ENCODE data around the gene DECR2. TPM values are rescaled to one million over a fixed set of nuclear protein-coding genes. Genes with fewer than 3 reads are reported as not detected.

Gene DECR2
- total RNA-seq, 1 donor from 2014 or later, result 7.7 TPM

DNA sequence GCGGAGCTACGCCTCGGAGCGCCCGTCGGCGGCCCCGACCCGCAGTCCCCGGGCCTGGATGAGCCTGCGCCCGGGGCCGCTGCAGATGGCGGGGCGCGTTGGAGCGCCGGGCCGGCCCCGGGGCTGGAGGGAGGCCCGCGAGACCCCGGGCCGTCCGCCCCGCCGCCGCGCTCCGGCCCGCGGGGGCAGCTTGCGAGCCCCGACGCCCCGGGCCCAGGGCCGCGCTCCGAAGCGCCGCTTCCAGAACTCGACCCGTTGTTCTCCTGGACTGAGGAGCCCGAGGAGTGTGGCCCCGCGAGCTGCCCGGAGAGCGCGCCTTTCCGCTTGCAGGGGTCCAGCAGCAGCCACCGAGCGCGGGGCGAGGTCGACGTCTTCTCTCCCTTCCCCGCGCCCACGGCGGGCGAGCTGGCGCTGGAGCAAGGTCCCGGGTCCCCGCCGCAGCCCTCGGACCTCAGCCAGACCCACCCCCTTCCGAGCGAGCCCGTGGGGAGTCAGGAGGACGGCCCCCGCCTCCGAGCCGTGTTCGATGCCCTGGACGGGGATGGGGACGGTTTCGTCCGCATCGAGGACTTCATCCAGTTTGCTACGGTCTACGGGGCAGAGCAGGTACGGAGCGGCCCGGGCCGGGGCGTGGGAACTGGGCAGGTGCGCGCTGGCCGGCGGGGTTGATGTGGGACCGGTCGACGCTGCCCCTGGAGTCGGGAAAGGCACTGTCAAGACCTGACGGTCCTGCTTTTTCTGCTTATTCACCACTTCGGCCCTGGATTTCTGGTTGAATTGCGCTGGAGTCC lies 24.6 kb downstream of the DECR2 start:
- no peak for DNase-seq (ENCODE audit: low spot score in 2 of 2)
- FAIRE-seq, result no peak

DNA sequence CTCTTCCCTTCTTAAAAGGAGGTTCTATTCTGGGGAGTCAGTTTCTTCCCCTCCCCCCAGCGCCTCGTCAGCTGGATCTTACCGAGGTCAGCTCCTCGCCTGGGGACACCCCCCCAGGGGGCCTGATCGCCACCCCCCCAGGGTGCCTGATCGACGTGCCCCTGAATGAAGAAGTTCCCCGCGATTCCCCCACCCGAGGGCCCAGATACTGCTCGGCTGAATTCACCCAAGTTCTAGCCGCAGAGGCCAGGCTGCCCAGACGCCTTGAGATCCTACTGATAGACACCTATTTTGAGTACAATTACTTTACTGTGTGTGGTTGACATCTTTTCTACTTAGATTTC lies 25.2 kb downstream of the DECR2 start:
- FAIRE-seq (no peak), DNase-seq (ENCODE audit: low spot score in 2 of 2) (no peak)

DNA sequence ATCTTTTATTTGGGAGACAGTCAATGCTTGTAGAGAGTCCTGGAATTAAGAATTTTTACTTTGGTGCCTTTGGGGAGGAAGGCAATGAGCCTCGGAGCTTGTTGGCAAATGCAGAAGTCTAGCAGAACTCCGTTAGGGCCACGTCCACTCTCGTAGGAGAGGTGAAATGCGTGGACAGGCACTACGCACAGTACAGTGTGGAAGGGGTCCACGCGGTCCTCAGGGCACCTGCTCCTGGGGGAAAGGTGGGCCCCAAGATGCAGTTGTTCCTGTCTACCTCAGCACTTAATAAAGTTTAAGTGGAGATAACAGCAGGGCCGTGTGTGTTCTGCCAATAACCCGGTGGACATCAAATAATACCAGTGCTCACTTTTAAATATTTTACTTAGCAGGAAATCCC lies 25.6 kb downstream of the DECR2 start:
- DNase-seq (ENCODE audit: low spot score in 2 of 2) (no peak), FAIRE-seq (no peak)

- no peak for FAIRE-seq
These were observed 29.2 kb downstream of the DECR2 start for GRCh38 chr16:430904-431303.

GRCh38 chr16:440627-441026 lies 38.9 kb downstream of the DECR2 start:
- FAIRE-seq (no peak), DNase-seq (ENCODE audit: low spot score in 2 of 2) (no peak)

More at GRCh38 chr16:430904-431303, 29.2 kb downstream of the DECR2 start:
- no peak for DNase-seq (ENCODE audit: low spot score in 2 of 2)

GRCh38 chr16:441447-441846 lies 39.8 kb downstream of the DECR2 start:
- no peak for DNase-seq (ENCODE audit: low spot score in 2 of 2)
- no peak for FAIRE-seq

DNA sequence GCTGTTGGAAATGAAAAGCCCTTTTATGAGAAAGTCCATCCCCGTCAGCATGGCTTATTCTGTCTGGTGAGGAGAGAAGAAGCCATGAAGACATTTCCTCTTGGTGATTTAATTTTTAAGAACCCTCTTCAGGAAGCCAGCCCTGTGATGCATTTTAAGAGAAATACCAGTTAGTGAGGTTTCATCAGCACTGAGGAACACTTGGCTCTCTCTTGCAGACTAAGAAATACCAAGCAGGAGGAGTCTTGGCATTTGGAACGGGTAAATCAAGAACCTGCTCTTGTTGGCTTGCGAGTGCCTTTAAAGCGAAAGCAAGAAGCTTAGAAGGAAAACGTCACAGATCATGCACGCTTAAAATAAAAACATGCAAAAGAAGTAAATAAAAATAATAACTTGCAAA lies 41.3 kb downstream of the DECR2 start:
- DNase-seq (ENCODE audit: low spot score in 2 of 2), result no peak
- no peak for FAIRE-seq

GRCh38 chr16:444027-444426 lies 42.3 kb downstream of the DECR2 start:
- DNase-seq (ENCODE audit: low spot score in 2 of 2), result no peak
- no peak for FAIRE-seq

- FAIRE-seq (no peak), DNase-seq (ENCODE audit: low spot score in 2 of 2) (no peak)
These were observed 43.9 kb downstream of the DECR2 start for GRCh38 chr16:445566-445965.

GRCh38 chr16:450385-450784 lies 48.7 kb downstream of the DECR2 start:
- no peak for DNase-seq (ENCODE audit: low spot score in 2 of 2)
- FAIRE-seq, result no peak

- no peak for DNase-seq (ENCODE audit: low spot score in 2 of 2)
These were observed 49.3 kb downstream of the DECR2 start for GRCh38 chr16:450785-451512.

GRCh38 chr16:454397-454940 lies 52.8 kb downstream of the DECR2 start:
- DNase-seq (ENCODE audit: low spot score in 2 of 2) (no peak), FAIRE-seq (no peak)

More at GRCh38 chr16:450785-451512, 49.3 kb downstream of the DECR2 start:
- no peak for FAIRE-seq

GRCh38 chr16:455453-455852 lies 53.8 kb downstream of the DECR2 start:
- FAIRE-seq, result no peak

GRCh38 chr16:456891-457483 lies 55.3 kb downstream of the DECR2 start:
- FAIRE-seq (no peak), DNase-seq (ENCODE audit: low spot score in 2 of 2) (no peak)

More at GRCh38 chr16:455453-455852, 53.8 kb downstream of the DECR2 start:
- DNase-seq (ENCODE audit: low spot score in 2 of 2), result no peak

- no peak for DNase-seq (ENCODE audit: low spot score in 2 of 2)
- FAIRE-seq, result no peak
These were observed 56.2 kb downstream of the DECR2 start for GRCh38 chr16:457732-458400.

- FAIRE-seq (no peak), DNase-seq (ENCODE audit: low spot score in 2 of 2) (no peak)
These were observed 58.1 kb downstream of the DECR2 start for GRCh38 chr16:459761-460160.

DNA sequence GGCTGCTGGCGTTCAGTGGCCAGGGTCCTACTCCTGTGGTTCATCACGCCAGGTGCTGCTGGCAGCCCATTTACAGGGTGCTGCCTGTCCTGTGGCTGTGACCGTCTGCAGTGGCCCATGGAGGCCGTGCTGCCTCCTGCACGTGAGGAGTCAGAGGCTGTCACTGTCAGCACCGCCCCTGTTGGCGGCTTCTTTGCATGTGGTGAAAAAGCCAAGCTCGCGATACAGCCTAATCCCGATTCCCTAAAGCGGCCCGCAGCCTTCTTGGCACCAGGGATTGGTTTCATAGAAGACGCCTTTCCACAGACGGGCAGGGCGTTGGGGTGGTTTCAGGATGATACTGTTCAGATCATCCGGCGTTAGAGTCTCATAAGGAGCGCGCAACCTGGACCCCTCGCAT lies 59.1 kb downstream of the DECR2 start:
- DNase-seq (ENCODE audit: low spot score in 2 of 2), result no peak
- FAIRE-seq, result no peak

All from frontal cortex (tissue), 4 donors.